ENCODE results near the gene PRSS36.

The PRSS36 gene

GRCh38 chr16:31093132-31093703 is 56.6 kb downstream of the PRSS36 start:
- Mint-ChIP-seq H3K27me3 (ENCODE audit: low read depth) (no peaks in the 10 kb centered on the region), H3K27ac (no peak overlapping the region), H3K36me3 (ENCODE audit: low read depth) (peaks cover 16% of the 10 kb centered on the region), H3K4me3 (peak overlapping the region; percentile 37), H3K9me3 (no peaks in the 10 kb centered on the region), H3K4me1 (ENCODE audit: low read depth) (peaks cover 21% of the 10 kb centered on the region)

GRCh38 chr16:31092330-31092729 is 57.5 kb downstream of the PRSS36 start:
- H3K27ac Mint-ChIP-seq, result no peak overlapping the region
- no peaks in the 10 kb centered on the region for H3K27me3 Mint-ChIP-seq (ENCODE audit: low read depth)
- no peaks in the 10 kb centered on the region for H3K9me3 Mint-ChIP-seq
- H3K36me3 Mint-ChIP-seq (ENCODE audit: low read depth), result peaks cover 16% of the 10 kb centered on the region
- H3K4me1 Mint-ChIP-seq (ENCODE audit: low read depth), result peaks cover 21% of the 10 kb centered on the region
- H3K4me3 Mint-ChIP-seq, result peak overlapping the region; percentile 46

- Mint-ChIP-seq H3K27ac (no peak overlapping the region), H3K27me3 (ENCODE audit: low read depth) (no peaks in the 10 kb centered on the region), H3K9me3 (no peaks in the 10 kb centered on the region), H3K4me1 (ENCODE audit: low read depth) (peaks cover 16% of the 10 kb centered on the region), H3K36me3 (ENCODE audit: low read depth) (peaks cover 16% of the 10 kb centered on the region), H3K4me3 (no peak overlapping the region)
These were observed 59.3 kb downstream of the PRSS36 start for GRCh38 chr16:31090540-31090939.

GRCh38 chr16:31089199-31089598 is 60.7 kb downstream of the PRSS36 start:
- Mint-ChIP-seq H3K4me3 (no peak overlapping the region), H3K27me3 (ENCODE audit: low read depth) (no peaks in the 10 kb centered on the region), H3K9me3 (no peaks in the 10 kb centered on the region), H3K27ac (no peak overlapping the region), H3K36me3 (ENCODE audit: low read depth) (peaks cover 13% of the 10 kb centered on the region), H3K4me1 (ENCODE audit: low read depth) (peaks cover 10% of the 10 kb centered on the region)
